Dermis lymphatic vessel endothelial cell (primary cell): ENCODE results near the gene USP6. TPM values are rescaled to one million over a fixed set of nuclear protein-coding genes. Genes with fewer than 3 reads are reported as not detected.

Experiments used
- total RNA-seq: library from RNA; depleted of rRNA; stranded (reverse); fragments of >200 nt; gene quantifications from 2 replicates; pipeline ENCODE4 v1.2.1, GENCODE V29; 2014

The USP6 gene
- not detected in 2 replicates for total RNA-seq

DNA sequence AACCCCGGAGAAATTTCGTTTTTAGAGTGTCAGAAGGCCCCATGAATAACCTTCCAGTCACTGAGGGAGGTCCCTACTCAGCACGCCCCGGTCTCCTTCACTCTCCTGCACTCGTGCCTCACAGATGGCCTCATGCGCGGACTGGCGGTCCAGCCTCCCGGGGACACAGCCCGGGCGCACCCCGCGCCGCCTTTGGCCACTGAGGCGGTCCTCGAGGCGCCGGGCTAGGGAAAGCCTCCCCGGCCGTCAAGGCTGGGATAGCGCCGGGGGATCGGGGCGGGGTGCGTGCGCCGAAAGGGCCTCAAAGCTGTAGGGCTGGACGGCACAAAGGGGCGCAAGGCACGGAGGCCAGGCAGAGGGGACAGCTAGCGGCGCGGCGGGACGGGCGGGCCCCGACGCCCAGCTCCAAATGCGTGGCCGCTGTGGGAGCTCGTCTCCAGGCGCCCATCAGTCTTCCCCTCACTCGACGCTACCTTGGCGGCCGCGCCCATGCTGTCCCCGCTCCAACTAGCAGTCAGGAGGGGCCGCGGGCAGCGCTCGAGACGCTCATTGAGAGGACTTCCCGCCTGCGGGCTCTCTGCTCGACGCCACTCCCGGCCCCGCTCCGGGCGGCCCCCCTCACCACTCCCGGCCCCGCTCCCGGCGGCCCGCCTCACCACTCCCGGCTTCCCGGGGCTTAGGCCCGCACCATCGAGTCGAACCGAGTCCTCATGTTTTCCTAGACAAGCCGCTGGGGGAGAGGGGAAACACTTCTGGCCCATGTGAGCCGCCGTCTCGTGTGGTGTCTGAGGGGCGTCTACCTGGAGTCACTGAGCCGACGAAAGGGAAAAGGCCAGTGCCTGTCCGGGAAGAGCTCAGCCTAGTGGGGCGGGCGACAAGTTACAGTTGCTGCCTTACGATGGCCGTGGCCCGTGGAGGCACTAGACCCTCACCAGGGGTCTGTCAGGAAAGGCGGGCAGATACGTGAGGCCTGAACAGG is at the start of gene USP6:
Gene USP6 (plus strand): TSS at position 360 of the 979 bp plus-strand sequence. CDS start 14,336 bp downstream, outside the sequence.

GRCh38 chr17:5078106-5079028 is 37.5 kb upstream of the USP6 start, which contains the start of gene ZFP3:
Gene ZFP3, plus strand, starts transcription at chr17:5078467. Its CDS starts 13,038 bp downstream, at chr17:5091505.

GRCh38 chr17:5111402-5112204 is 4.2 kb upstream of the USP6 start, which contains the start of gene ZNF232:
Gene ZNF232, minus strand, starts transcription at chr17:5111878. Its CDS starts 56 bp downstream, at chr17:5111822.

GRCh38 chr17:5191541-5192417 is 75.9 kb downstream of the USP6 start, which contains the start of gene ZNF594:
Gene ZNF594, minus strand, starts transcription at chr17:5191868. Its CDS starts 7,612 bp downstream, at chr17:5184256.

Other genes with a start within 250 kb of the USP6 start
- 0.77 and 1.1 TPM in 2 replicates for gene C17orf107, start 216.5 kb upstream of the USP6 start, total RNA-seq
- 0.86 and 5.7 TPM in 2 replicates for gene CHRNE, start 212.9 kb upstream of the USP6 start, total RNA-seq
- gene GP1BA, start 183.8 kb upstream of the USP6 start, total RNA-seq: not detected in 2 replicates
- gene SLC25A11, start 176.0 kb upstream of the USP6 start, total RNA-seq: 45.4 and 50.1 TPM in 2 replicates
- gene RNF167, start 175.8 kb upstream of the USP6 start, total RNA-seq: 11.5 and 12.6 TPM in 2 replicates
- 304 and 331 TPM in 2 replicates for gene PFN1, start 167.5 kb upstream of the USP6 start, total RNA-seq
- 2.2 and 2.3 TPM in 2 replicates for gene ENO3, start 164.9 kb upstream of the USP6 start, total RNA-seq
- 53.2 and 56.7 TPM in 2 replicates for gene SPAG7, start 148.2 kb upstream of the USP6 start, total RNA-seq
- gene CAMTA2, start 128.4 kb upstream of the USP6 start, total RNA-seq: 3.0 and 3.9 TPM in 2 replicates
- 0.52 and 0.54 TPM in 2 replicates for gene INCA1, start 118.5 kb upstream of the USP6 start, total RNA-seq
- gene KIF1C, start 118.1 kb upstream of the USP6 start, total RNA-seq: 75.5 and 89.6 TPM in 2 replicates
- gene SLC52A1, start 80.6 kb upstream of the USP6 start, total RNA-seq: under 0.01 and 0.17 TPM in 2 replicates
- gene ZFP3, start 37.6 kb upstream of the USP6 start, total RNA-seq: 0.65 and 1.6 TPM in 2 replicates
- gene ZNF232, start 4.2 kb upstream of the USP6 start, total RNA-seq: 4.1 and 4.9 TPM in 2 replicates
- 1.7 and 4.2 TPM in 2 replicates for gene ZNF594, start 75.8 kb downstream of the USP6 start, total RNA-seq
- gene SCIMP, start 118.8 kb downstream of the USP6 start, total RNA-seq: not detected in 2 replicates
- gene RABEP1, start 166.3 kb downstream of the USP6 start, total RNA-seq: 36.6 and 48.6 TPM in 2 replicates